GM18907 (cell line): ENCODE results near the gene CSF3R.
"Not testable (repeated sequence)": the region's sequence is repeated elsewhere in the genome, so short reads cannot be mapped to it uniquely, and the experiment has no call there.

Experiments used
- ATAC-seq: cut with Tn5 transposase; IDR thresholded peaks from one replicate; pipeline ENCODE4 v1.9.1; 2021; ENCODE audit warnings: mild to moderate bottlenecking, moderate library complexity; ENCODE audit not compliant: unreplicated experiment

The CSF3R gene

GRCh38 chr1:36513676-36514473 is 31.2 kb upstream of the CSF3R start:
- ATAC-seq: no peak

- no peak for ATAC-seq
Observed at GRCh38 chr1:36512842-36513241, 30.1 kb upstream of the CSF3R start.

GRCh38 chr1:36511804-36512798 is 29.4 kb upstream of the CSF3R start:
- no peak for ATAC-seq

DNA sequence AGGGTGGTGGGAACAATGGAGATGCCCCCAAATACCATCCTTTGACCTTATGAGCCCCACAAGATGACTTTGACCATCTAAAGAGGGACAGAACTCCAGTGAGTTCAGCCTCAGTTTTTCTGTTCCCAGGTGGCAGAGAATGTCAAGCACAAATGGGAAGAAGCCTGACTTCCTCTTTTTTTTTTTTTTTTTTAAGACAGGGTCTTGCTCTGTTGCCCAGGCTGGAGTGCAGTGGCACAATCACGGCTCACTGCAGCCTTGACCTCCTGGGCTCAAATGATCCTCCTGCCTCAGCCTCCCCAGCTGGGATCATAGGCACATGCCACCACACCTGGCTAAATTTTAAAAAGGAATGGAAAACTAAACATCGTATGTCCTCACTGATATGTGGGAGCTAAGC is 28.5 kb upstream of the CSF3R start:
- ATAC-seq: not testable (repeated sequence)

DNA sequence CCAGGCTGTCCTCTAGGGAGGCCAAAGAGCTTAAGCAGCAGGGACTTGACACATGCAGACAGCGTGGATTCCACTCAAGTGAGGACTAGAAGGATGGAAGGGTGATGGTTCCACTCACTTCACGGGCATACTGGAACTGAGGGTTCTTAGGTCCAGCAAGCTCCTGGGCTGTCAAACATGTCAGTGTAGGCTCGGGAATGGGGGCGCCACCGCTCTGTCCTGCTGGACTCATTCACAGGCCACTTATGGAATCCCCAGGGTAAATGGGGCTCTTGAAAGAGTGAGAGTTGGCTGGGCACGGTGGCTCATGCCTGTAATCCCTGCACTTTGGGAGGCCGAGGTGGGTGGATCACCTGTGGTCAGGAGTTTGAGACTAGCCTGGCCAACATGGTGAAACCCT is 27.7 kb upstream of the CSF3R start:
- no peak for ATAC-seq

DNA sequence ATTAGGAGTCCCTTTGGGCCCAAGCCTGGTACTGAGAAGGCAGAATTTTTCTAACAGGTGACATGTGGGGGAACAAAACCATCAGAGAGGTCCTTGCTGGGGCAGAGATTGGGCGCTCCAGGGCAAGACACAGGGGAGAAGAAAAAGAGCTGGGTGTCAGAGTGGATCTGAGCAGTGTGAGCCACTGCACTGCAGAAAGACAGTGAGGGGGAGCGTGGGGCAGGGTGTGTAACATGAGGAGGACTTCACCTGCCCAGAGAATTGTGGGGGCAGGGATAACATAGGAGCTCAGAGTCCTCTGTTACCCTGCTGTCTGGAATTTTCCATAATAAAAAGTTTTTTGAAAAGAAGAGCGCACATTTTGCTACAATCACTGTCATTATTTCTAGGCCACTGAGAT is 25.5 kb upstream of the CSF3R start:
- no peak for ATAC-seq

DNA sequence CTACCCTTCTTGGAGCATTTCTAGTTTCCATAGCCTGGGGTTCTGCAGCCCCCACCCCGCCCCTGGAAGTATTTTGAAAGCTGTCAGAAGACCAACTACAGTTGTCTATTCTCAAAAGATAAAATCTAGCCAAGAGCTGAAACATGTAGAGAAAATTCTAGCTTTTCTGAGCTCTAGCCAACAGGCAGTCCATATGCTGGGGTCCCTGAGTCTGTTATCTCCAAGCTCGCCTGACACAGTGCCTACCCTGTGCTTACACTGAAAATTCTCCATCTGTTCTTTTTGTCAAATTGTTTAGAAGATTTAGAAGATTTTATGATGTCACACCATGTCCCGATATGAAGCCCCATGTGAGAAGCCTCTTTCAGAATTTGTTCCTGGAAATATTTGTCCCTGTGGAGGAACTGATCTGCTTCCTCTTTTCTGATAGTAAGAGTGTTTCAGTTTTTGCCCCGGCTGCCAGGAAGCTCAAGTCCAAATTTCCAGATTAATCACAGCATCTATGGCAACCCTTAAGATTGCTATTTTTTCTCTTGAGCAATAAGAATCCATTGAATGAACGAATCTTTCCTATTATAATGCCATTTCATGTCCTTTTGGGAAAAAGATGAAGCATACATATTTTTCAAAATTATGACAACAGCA is 23.7 kb upstream of the CSF3R start:
- ATAC-seq: no peak

DNA sequence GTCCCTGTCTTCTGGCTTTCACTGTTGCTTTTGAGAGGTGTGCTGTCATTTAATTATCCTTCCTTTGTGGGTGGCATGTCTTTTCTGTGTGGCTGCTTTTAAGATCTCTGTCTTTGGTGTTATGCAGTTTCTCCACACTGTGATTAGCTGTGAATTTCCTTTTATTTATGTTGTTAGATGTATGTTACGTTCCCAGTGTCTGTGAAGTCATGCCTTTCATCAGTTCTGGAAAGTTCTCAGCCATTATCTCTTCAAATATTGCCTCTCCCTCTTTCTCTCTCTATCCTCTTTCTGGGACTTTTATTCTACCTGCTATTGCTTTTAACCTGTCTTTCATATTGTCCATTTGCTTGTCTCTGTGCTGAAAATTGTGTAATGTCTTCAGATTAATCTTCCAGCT is 21.0 kb upstream of the CSF3R start:
- ATAC-seq: no peak

DNA sequence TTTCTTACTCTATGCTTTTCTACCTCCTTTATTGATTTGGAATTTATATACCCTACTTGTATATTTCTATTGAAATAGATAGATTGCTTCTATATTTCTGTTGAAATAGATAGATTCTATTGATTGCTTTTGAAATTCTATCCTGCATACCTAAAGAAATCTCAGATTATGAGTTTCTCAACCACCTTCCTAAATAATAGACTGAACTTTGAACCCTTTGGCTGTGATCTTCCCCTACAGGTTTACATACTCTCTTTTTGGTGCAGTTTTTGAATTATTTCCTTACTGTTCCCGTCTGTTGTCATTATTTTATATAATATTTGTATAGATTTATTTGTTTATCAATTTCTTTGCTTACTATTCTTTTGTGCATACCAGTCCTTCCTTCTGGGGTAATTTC is 20.4 kb upstream of the CSF3R start:
- ATAC-seq: no peak

GRCh38 chr1:36502616-36503015 is 19.9 kb upstream of the CSF3R start:
- ATAC-seq: no peak

GRCh38 chr1:36501911-36502310 is 19.2 kb upstream of the CSF3R start:
- ATAC-seq: not testable (repeated sequence)

- no peak for ATAC-seq
Observed at GRCh38 chr1:36497207-36497606, 14.5 kb upstream of the CSF3R start.

DNA sequence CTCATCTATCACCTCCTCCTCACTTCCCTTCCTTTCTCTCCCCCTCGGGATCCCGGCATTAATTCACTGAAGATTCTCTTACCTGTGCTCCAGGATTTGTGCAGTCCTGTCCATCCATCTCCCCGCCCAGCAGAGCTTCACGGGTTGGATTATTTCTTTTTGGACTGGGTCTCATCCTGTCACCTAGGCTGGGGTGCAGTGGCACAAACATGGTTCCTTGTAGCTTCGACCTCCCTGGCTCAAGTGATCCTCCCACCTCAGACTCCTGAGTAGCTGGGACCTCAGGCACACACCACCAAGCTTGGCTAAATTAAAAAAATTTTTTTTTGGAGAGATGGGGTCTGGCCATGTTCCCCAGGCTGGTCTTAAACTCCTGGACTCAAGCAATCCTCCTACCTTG is 12.3 kb upstream of the CSF3R start:
- no peak for ATAC-seq

GRCh38 chr1:36493524-36493923 is 10.8 kb upstream of the CSF3R start:
- no peak for ATAC-seq

- no peak for ATAC-seq
Observed at GRCh38 chr1:36492491-36492890, 9.8 kb upstream of the CSF3R start.

DNA sequence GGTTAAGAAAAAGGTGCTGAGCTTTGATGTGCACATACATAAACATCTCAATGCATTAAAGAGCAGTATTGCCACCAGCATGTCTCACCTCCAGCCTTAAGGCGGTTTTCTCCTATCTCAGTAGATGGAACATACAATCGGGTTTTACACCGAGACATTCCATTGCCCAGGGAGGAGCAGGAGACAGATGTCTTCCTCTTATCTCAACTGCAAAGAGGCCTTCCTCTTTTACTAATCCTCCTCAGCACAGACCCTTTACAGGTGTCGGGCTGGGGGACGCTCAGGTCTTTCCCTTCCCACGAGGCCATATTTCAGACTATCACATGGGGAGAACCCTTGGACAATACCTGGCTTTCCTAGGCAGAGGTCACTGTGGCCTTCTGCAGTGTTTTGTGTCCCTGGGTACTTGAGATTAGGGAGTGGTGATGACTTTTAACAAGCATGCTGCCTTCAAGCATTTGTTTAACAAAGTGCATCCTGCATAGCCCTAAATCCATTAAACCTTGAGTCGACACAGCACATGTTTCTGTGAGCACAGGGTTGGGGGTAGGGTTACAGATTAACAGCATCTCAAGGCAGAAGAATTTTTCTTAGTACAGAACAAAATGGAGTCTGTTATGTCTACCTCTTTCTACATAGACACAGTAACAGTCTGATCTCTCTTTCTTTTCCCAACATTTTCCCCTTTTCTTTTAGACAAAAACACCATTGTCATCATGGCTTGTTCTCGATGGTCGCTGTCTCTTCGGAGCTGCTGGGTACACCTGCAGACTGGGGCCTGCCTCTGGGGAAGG is 6.7 kb upstream of the CSF3R start:
- not testable (repeated sequence) for ATAC-seq

DNA sequence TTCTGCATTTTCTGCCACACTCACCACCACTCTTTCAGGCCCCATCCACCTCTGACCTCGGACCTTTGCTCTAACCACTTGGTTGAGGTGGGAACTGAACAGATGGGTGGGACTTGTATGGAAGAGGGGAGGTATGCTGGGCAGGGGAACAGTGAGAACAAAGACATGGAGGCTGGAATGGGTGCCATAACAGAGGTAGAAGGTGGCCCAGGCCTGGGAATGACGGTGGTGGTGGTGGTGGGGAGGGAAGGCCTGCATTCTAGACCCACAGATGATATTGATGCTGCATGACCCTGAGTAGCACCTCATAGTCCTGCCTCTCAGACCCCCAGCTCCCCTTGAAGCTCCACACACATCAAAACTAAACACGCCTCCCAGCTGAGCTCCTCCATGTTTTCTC is 5.2 kb upstream of the CSF3R start:
- ATAC-seq: no peak

- not testable (repeated sequence) for ATAC-seq
Observed at GRCh38 chr1:36487336-36487725, 4.6 kb upstream of the CSF3R start.

GRCh38 chr1:36486439-36487335 is 4.0 kb upstream of the CSF3R start:
- ATAC-seq: no peak

DNA sequence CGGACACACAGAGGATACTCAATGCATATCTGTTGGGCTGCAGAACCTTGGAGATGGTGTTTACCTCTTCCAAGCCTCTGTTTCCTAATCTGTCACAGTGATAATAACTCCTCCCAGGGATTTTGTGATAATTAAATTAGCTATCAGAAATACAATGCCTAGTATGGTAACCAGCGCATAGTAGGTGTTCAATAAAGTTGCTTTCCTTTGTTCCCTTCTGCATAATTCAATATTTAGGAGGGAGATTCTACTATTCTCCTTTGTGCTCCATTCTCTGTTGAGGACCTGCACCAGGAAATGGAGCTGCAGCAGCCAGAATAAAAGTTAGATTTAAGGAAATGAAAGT is 3.4 kb upstream of the CSF3R start:
- no peak for ATAC-seq
